NK-92 (cell line): ENCODE measurements around the gene CTNND1.

Source experiments
- DNase-seq: peaks from one replicate; lab custom pipeline; 2025; ENCODE audit not compliant: unreplicated experiment; lab: John Stamatoyannopoulos, UW

Gene CTNND1

GRCh38 chr11:57758174-57758573, 3.4 kb upstream of the CTNND1 start:
- no peak for DNase-seq

- no peak for DNase-seq
These were observed 746 bp downstream of the CTNND1 start for GRCh38 chr11:57762235-57762861.

GRCh38 chr11:57763568-57763967, 2.0 kb downstream of the CTNND1 start:
- no peak for DNase-seq

- DNase-seq = no peak
These were observed 2.4 kb downstream of the CTNND1 start for GRCh38 chr11:57764021-57764420.

- DNase-seq = no peak
These were observed 3.0 kb downstream of the CTNND1 start for GRCh38 chr11:57764566-57764965.

GRCh38 chr11:57764972-57765371, 3.4 kb downstream of the CTNND1 start:
- no peak for DNase-seq

- DNase-seq = no peak
These were observed 9.2 kb downstream of the CTNND1 start for GRCh38 chr11:57770793-57771192.

GRCh38 chr11:57771365-57771764, 9.8 kb downstream of the CTNND1 start:
- DNase-seq = no peak

GRCh38 chr11:57772562-57772961, 11.0 kb downstream of the CTNND1 start:
- no peak for DNase-seq

GRCh38 chr11:57773026-57773598, 11.5 kb downstream of the CTNND1 start:
- DNase-seq = no peak

- DNase-seq = no peak
These were observed 13.9 kb downstream of the CTNND1 start for GRCh38 chr11:57775491-57775890.

- no peak for DNase-seq
These were observed 14.5 kb downstream of the CTNND1 start for GRCh38 chr11:57776031-57776521.

GRCh38 chr11:57776577-57777210, 15.1 kb downstream of the CTNND1 start:
- no peak for DNase-seq

- DNase-seq = no peak
These were observed 16.3 kb downstream of the CTNND1 start for GRCh38 chr11:57777969-57778317.

GRCh38 chr11:57778318-57779037, 16.9 kb downstream of the CTNND1 start:
- DNase-seq = no peak

GRCh38 chr11:57779276-57779675, 17.7 kb downstream of the CTNND1 start:
- DNase-seq = no peak

GRCh38 chr11:57781529-57781943, 19.9 kb downstream of the CTNND1 start:
- DNase-seq = no peak

- no peak for DNase-seq
These were observed 23.5 kb downstream of the CTNND1 start for GRCh38 chr11:57785072-57785471.

GRCh38 chr11:57786436-57786835, 24.8 kb downstream of the CTNND1 start:
- no peak for DNase-seq

GRCh38 chr11:57787006-57787604, 25.5 kb downstream of the CTNND1 start:
- DNase-seq = no peak

GRCh38 chr11:57787920-57788702, 26.5 kb downstream of the CTNND1 start:
- no peak for DNase-seq
